ENCODE data around the gene RBM33.

GRCh38 chr7:155773531-155773930 is 129.1 kb downstream of the RBM33 start:
- TF ChIP-seq CTCF (IDR thresholded peaks at IDR 0.05), result no peak
- no peak for TF ChIP-seq POLR2AphosphoS5 (IDR thresholded peaks at IDR 0.05)
